ENCODE measurements around the gene UVSSA.

The UVSSA gene, protein sequence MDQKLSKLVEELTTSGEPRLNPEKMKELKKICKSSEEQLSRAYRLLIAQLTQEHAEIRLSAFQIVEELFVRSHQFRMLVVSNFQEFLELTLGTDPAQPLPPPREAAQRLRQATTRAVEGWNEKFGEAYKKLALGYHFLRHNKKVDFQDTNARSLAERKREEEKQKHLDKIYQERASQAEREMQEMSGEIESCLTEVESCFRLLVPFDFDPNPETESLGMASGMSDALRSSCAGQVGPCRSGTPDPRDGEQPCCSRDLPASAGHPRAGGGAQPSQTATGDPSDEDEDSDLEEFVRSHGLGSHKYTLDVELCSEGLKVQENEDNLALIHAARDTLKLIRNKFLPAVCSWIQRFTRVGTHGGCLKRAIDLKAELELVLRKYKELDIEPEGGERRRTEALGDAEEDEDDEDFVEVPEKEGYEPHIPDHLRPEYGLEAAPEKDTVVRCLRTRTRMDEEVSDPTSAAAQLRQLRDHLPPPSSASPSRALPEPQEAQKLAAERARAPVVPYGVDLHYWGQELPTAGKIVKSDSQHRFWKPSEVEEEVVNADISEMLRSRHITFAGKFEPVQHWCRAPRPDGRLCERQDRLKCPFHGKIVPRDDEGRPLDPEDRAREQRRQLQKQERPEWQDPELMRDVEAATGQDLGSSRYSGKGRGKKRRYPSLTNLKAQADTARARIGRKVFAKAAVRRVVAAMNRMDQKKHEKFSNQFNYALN

GRCh38 chr4:1346781-1347409 lies at the start of gene UVSSA:
TSS of gene UVSSA (plus strand) at chr4:1347208. CDS start at chr4:1348092, 884 bp downstream.
- H3K4me3 ChIP-seq (ENCODE audit: low read length), result peak within 1 kb of the TSS; percentile 74
- peak; percentile 100 for DNase-seq (ENCODE audit: low read depth)
- TF ChIP-seq CTCF (IDR thresholded peaks at IDR 0.05; ENCODE audit: insufficient read depth, low read depth, low read length, missing control alignments), result no peak

GRCh38 chr4:1297456-1298325 lies 49.3 kb upstream of the UVSSA start:
- no peak for DNase-seq (ENCODE audit: low read depth)
- TF ChIP-seq CTCF (IDR thresholded peaks at IDR 0.05; ENCODE audit: insufficient read depth, low read depth, low read length, missing control alignments), result no peak
- no peak overlapping the region for H3K4me3 ChIP-seq (ENCODE audit: low read length)

- no peak for TF ChIP-seq CTCF (IDR thresholded peaks at IDR 0.05; ENCODE audit: insufficient read depth, low read depth, low read length, missing control alignments)
- DNase-seq (ENCODE audit: low read depth), result no peak
- no peak overlapping the region for H3K4me3 ChIP-seq (ENCODE audit: low read length)
Measured at GRCh38 chr4:1298461-1298860, 48.5 kb upstream of the UVSSA start.

DNA sequence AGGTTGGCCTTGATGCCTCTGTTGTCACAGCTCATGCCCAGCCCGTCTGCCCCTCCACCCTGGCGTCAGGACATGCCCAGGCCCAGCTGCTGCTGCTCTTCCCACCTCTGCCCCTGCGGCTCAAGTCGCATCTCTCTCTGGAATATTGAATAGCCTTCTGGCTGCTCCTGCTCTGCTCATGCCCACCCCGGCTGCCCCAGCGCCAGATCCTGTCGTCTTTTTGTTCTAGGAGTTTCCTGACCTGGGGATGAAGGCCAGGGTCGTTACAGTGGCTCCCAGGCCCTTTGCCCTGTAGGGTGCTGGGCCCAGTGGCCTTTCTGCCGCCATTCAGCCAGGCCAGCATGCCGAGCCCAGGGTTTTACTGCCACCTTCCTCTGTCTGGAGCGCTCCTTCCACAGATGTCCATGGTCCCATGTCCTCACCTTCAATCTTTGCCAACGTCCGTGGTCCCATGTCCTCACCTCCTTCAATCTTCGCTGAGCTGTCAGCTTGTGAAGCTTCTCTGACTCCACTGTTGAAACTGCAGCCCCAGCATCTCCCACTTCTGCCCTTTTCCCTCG lies 47.6 kb upstream of the UVSSA start:
- DNase-seq (ENCODE audit: low read depth), result no peak
- H3K4me3 ChIP-seq (ENCODE audit: low read length), result no peak overlapping the region
- TF ChIP-seq CTCF (IDR thresholded peaks at IDR 0.05; ENCODE audit: insufficient read depth, low read depth, low read length, missing control alignments), result no peak

DNA sequence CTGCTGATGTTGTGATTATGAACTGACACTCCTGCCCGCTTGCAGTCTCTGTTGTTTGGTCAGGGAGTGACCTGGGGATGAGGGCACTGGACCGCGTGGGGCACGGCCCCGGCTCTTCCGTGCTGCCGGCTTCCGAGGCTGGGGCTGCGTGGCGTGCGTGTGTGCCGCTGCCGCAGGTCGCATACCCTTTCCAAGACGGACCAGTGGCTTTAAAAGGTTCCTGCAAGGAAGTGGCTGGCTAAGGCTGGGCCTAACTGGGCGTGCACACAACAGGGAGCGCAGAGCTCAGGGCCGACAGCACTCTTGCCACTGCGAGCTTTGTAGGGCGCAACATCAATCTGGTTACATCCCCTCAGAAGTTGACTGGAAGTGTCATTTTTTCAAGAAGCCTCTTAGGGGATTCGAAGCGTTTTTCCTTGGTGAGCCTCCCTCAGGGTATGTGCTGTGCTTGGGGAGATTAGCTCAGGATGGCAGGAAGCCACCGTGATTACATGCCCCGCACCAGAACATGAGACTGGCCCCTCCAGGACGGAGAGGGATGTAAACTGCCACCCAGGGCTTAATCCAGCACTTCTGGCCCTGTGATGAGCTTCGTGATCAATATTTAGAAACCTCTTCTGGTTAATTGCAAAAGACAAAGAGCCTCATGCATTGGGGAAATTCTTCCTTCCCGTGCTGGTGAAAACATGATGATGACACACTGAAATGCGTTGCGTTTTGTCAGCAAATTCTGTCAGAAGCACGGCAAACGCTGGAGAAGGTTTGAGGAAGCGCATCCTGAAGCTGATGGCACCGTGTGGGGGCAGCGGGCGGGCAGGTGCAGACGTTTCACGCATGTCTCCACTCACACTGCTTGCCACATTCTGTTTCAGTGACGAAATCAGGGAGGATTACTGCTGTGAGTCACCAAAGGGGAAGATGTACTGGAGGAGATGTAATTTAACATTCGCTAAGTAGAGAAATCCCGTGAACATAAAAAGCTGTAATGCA lies 46.2 kb upstream of the UVSSA start:
- DNase-seq (ENCODE audit: low read depth), result peak; percentile 98
- TF ChIP-seq CTCF (IDR thresholded peaks at IDR 0.05; ENCODE audit: insufficient read depth, low read depth, low read length, missing control alignments), result no peak
- no peak overlapping the region for H3K4me3 ChIP-seq (ENCODE audit: low read length)
